ENCODE data around the gene SHD.

- TF ChIP-seq CTCF (IDR thresholded peaks at IDR 0.05; ENCODE audit: low read length) (no peak), EZH2 (IDR thresholded peaks at IDR 0.05; ENCODE audit: borderline replicate concordance, low read length) (no peak)
Measured at GRCh38 chr19:4258181-4258580, 20.9 kb upstream of the SHD start.
